ENCODE measurements around the gene OXNAD1. TPM values are rescaled to one million over a fixed set of nuclear protein-coding genes. Genes with fewer than 3 reads are reported as not detected.

OXNAD1 gene
- total and polyA plus RNA-seq, 2 experiments from 2014 or later = 9.8 to 10.8 TPM

DNA sequence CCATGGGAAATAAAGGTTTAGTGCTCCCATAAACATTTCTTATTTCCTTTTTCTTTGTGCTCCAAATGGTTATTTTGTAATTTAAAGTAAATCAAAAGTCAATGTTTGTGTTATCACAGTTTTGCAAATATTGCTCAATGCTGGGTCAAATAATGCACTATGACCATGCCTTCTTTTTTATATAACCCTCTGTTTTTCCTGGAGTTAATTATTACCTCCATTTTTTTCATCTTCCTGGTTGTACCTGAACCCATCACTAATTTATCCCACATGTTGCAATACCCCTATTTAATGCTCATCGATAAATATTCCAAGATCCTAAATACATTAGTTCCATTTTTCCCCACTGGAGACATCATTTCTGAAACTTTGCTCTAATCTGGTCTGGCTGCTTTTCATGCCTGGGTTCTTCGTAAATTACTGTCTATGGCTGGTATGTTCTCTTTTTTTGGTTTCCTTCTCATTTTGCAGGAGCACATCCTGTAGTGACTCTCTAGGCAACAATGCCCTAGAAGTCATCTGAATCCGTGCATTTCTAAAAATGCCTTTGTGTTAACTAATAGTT, 66.4 kb downstream of the OXNAD1 start:
- Histone ChIP-seq H4K20me1 (ENCODE audit: insufficient read depth) (no peaks in the 10 kb centered on the region), H3K27ac (no peak overlapping the region), H3K9me2 (ENCODE audit: insufficient read depth) (no peaks in the 10 kb centered on the region), H3K9ac (no peak overlapping the region), H3F3A (ENCODE audit: insufficient read depth) (peaks cover 28% of the 10 kb centered on the region), H3K9me3 (ENCODE audit: low read depth) (no peaks in the 10 kb centered on the region), H3K79me2 (ENCODE audit: insufficient read depth) (no peaks in the 10 kb centered on the region), H3K36me3 (ENCODE audit: low read depth) (no peaks in the 10 kb centered on the region; the same call in 1 of the 2 replicates), H3K27me3 (replicated peaks; ENCODE audit: insufficient read depth) (no peaks in the 10 kb centered on the region), H3K4me1 (ENCODE audit: insufficient read depth) (peaks cover 26% of the 10 kb centered on the region), H3K4me2 (ENCODE audit: unreplicated experiment) (no peak overlapping the region), H2AFZ (no peak overlapping the region), H3K4me3 (no peak overlapping the region)
- in situ Hi-C loops (cut with MboI) = no loop called here
- DNase-seq = no peak
- no peak for TF ChIP-seq EZH2 (IDR thresholded peaks at IDR 0.05; ENCODE audit: insufficient read depth, poor library complexity, severe bottlenecking)
- WGBS, 2 experiments (ENCODE audit: low coverage in 1 of 2, low lambda C conversion rate in 2 of 2, missing lambda C conversion rate in 2 of 2) = 95 to 99% methylated on average over 3 of the region's 3 CpGs

DNA sequence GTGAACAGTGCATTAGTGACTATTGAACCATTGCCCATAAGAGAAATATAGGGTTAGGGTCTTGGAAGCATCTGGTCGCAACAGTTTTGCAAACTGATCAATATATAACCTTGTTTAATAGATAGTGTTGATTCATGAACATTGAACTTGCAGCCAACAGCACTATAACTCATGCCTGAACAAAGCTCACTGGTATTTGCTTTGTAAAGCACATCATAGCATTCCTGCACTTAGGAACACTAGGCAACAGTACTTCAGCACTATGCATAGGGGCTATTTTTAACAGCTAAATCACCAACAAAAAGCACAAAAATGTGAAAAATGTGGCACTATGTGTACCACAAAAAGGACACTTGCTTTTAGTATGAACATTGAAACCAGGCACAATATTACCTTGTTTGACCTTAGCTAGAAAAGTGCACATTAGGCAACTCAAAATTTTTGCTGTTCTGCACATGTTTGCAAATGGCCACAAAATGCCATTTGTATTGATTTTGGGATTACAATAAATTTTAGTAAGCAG, 68.0 kb downstream of the OXNAD1 start:
- Histone ChIP-seq H3K4me1 (ENCODE audit: insufficient read depth) (peaks cover 26% of the 10 kb centered on the region), H3K9me3 (ENCODE audit: low read depth) (no peaks in the 10 kb centered on the region), H3K27me3 (replicated peaks; ENCODE audit: insufficient read depth) (no peaks in the 10 kb centered on the region), H3K9ac (no peak overlapping the region), H3K79me2 (ENCODE audit: insufficient read depth) (no peaks in the 10 kb centered on the region), H2AFZ (no peak overlapping the region), H4K20me1 (ENCODE audit: insufficient read depth) (no peaks in the 10 kb centered on the region), H3F3A (ENCODE audit: insufficient read depth) (peaks cover 28% of the 10 kb centered on the region), H3K4me2 (ENCODE audit: unreplicated experiment) (peak overlapping the region; percentile 46), H3K9me2 (ENCODE audit: insufficient read depth) (no peaks in the 10 kb centered on the region), H3K4me3 (no peak overlapping the region), H3K36me3 (ENCODE audit: low read depth) (no peaks in the 10 kb centered on the region), H3K27ac (peak overlapping the region; percentile 53)
- peak; percentile 73 for DNase-seq
- 16 to 38% methylated on average over 1 of the region's 1 CpG for WGBS, 2 experiments (ENCODE audit: low coverage in 1 of 2, low lambda C conversion rate in 2 of 2, missing lambda C conversion rate in 2 of 2)
- in situ Hi-C loops (cut with MboI) = no loop called here
- no peak for TF ChIP-seq EZH2 (IDR thresholded peaks at IDR 0.05; ENCODE audit: insufficient read depth, poor library complexity, severe bottlenecking)
- TF ChIP-seq EZH2phosphoT487 (IDR thresholded peaks at IDR 0.05; ENCODE audit: insufficient read depth, low read depth) = peak; percentile 38; the same call in 1 of the 2 replicates

DNA sequence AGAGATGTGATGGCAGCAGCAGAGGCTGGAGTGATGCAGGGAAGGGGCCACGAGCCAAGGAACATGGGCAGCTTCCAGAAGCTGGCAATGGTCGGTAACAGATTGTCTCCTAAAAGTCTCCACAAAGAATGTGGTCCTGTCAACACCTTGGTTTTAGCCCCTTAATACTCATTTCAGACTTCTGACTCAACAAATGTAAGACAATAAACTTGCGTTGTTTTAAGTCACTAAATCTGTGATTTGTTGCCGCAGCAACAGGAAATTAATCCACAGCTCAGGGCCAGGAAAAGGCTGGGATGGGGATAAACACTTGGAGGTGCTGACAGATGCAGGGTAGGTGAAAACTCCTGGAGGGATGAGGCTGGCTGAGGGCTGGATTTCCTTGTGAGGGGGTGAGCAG, 69.9 kb downstream of the OXNAD1 start:
- TF ChIP-seq EZH2phosphoT487 (IDR thresholded peaks at IDR 0.05; ENCODE audit: insufficient read depth, low read depth) = peak; percentile 95
- TF ChIP-seq EZH2 (IDR thresholded peaks at IDR 0.05; ENCODE audit: insufficient read depth, poor library complexity, severe bottlenecking) = no peak
- WGBS, 2 experiments (ENCODE audit: low coverage in 1 of 2, low lambda C conversion rate in 2 of 2, missing lambda C conversion rate in 2 of 2) = 1 to 4% methylated on average over 4 of the region's 4 CpGs
- no peak overlapping the region for H3K4me3 ChIP-seq
- DNase-seq = peak; percentile 85
- no peaks in the 10 kb centered on the region for H3K27me3 ChIP-seq (replicated peaks; ENCODE audit: insufficient read depth)
- no peaks in the 10 kb centered on the region for H3K36me3 ChIP-seq (ENCODE audit: low read depth)
- no peaks in the 10 kb centered on the region for H3K9me3 ChIP-seq (ENCODE audit: low read depth)
- in situ Hi-C loops (cut with MboI) = no loop called here
- no peak overlapping the region for H2AFZ ChIP-seq
- no peaks in the 10 kb centered on the region for H4K20me1 ChIP-seq (ENCODE audit: insufficient read depth)
- peaks cover 41% of the 10 kb centered on the region for H3F3A ChIP-seq (ENCODE audit: insufficient read depth)
- no peaks in the 10 kb centered on the region for H3K9me2 ChIP-seq (ENCODE audit: insufficient read depth)
- peak overlapping the region; percentile 64 for H3K27ac ChIP-seq
- peak overlapping the region; percentile 35 for H3K9ac ChIP-seq
- no peaks in the 10 kb centered on the region for H3K79me2 ChIP-seq (ENCODE audit: insufficient read depth)
- peaks cover 39% of the 10 kb centered on the region for H3K4me1 ChIP-seq (ENCODE audit: insufficient read depth)
- no peak overlapping the region for H3K4me2 ChIP-seq (ENCODE audit: unreplicated experiment)

DNA sequence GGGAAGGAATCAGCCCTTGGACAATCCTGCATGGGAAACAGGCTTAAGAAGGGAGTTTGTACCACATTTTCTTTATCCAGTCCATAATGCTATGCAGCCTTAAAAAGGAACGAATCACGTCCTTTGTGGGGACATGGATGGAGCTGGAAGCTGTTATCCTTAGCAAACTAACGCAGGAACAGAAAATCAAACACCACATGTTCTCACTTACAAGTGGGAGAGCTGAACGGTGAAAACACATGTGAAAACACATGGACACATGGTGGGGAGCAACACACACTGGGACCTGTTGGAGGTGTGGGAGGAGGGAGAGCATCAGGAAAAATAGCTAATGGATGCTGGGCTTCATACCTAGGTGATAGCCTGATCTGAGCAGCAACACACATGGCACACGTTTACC, 70.3 kb downstream of the OXNAD1 start:
- WGBS, 2 experiments (ENCODE audit: low coverage in 1 of 2, low lambda C conversion rate in 2 of 2, missing lambda C conversion rate in 2 of 2) = 44% methylated on average over 5 of the region's 5 CpGs

More for the DNA sequence above, 70.3 kb downstream of the OXNAD1 start:
- no peaks in the 10 kb centered on the region for H4K20me1 ChIP-seq (ENCODE audit: insufficient read depth)
- H3K36me3 ChIP-seq (ENCODE audit: low read depth) = no peaks in the 10 kb centered on the region
- peak overlapping the region; percentile 35 for H3K9ac ChIP-seq
- peaks cover 43% of the 10 kb centered on the region for H3F3A ChIP-seq (ENCODE audit: insufficient read depth)
- H3K27me3 ChIP-seq (replicated peaks; ENCODE audit: insufficient read depth) = no peaks in the 10 kb centered on the region
- in situ Hi-C loops (cut with MboI) = no loop called here
- H3K79me2 ChIP-seq (ENCODE audit: insufficient read depth) = no peaks in the 10 kb centered on the region
- H3K4me1 ChIP-seq (ENCODE audit: insufficient read depth) = peaks cover 39% of the 10 kb centered on the region
- no peak overlapping the region for H2AFZ ChIP-seq
- no peaks in the 10 kb centered on the region for H3K9me3 ChIP-seq (ENCODE audit: low read depth)
- DNase-seq = no peak
- no peak for TF ChIP-seq EZH2phosphoT487 (IDR thresholded peaks at IDR 0.05; ENCODE audit: insufficient read depth, low read depth)
- no peak for TF ChIP-seq EZH2 (IDR thresholded peaks at IDR 0.05; ENCODE audit: insufficient read depth, poor library complexity, severe bottlenecking)
- no peak overlapping the region for H3K4me3 ChIP-seq
- no peaks in the 10 kb centered on the region for H3K9me2 ChIP-seq (ENCODE audit: insufficient read depth)
- peak overlapping the region; percentile 64 for H3K27ac ChIP-seq
- no peak overlapping the region for H3K4me2 ChIP-seq (ENCODE audit: unreplicated experiment)

All from GM23248 (cell line).